ENCODE results near the gene MAPRE3. TPM values are rescaled to one million over a fixed set of nuclear protein-coding genes. Genes with fewer than 3 reads are reported as not detected.

MAPRE3 gene
- total and polyA plus RNA-seq, 4 experiments from 2014 or later: 1.3 to 3.6 (median 2.9) TPM

DNA sequence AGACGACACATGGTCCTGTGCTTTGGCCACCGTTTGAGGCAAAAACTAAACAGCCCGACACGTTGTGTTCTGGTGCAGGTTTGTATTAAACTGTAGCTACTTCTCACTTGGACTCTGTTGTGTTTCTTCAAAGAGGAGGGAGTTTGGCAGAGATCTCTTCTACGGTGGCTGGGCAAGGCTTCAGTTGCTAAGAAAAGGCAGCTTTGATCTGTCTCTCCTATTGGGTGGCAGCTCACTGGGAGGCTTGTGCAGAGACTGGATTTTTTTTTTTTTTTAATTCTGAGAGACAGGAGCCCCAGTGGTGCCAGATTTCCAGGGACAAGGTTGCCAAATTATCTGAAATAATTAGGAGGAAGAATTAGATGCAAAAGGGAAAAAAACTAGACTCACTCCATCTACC, 20.2 kb upstream of the MAPRE3 start:
- H3K27me3 Mint-ChIP-seq: peaks cover 13 to 30% of the 10 kb centered on the region in 2 donors
- intact Hi-C loops (cut with micrococcal nuclease): no loop called here

DNA sequence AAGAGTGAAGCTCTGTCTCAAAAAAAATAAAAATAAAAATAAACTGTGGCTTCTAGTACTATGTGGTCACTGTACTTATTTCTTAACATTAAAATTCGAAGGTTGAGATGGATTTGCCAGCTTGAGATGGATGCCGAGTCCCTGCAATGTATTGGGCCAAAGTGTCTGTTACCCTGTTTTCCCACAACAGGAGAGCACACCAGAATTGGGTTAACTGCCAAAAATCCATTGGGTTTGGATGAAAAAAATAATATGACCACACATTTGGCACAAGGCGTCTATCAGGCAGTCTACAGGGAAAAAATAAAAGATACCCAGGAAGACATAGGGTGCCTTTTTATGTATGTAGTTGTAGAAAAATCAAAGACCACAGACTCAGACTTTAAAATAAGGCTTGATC, 19.2 kb upstream of the MAPRE3 start:
- no peaks in the 10 kb centered on the region for H3K9me3 ChIP-seq (ENCODE audit: control insufficient read depth in 1 of 2, low read length in 2 of 2)
- Mint-ChIP-seq H3K4me1 (no peaks in the 10 kb centered on the region), H3K9me3 (no peaks in the 10 kb centered on the region), H3K27me3 (peaks cover 13 to 29% of the 10 kb centered on the region in 2 donors), H3K27ac (no peak overlapping the region), H3K36me3 (no peaks in the 10 kb centered on the region), H3K4me3 (no peak overlapping the region)
- ChIA-PET CTCF (ENCODE audit: partially characterized antibody) (interaction anchor here (1.0 kb wide), 1 partner anchor 11 kb away, joined by 4 read pairs; no protein-coding TSS in a partner anchor), POLR2A (ENCODE audit: partially characterized antibody) (no interaction called here)
- peaks cover 5% of the 10 kb centered on the region for H3K27me3 ChIP-seq (ENCODE audit: insufficient read depth, low read length)
- H3K4me3 ChIP-seq (ENCODE audit: low read length in 2 of 2): no peak overlapping the region
- H3K4me1 ChIP-seq (ENCODE audit: insufficient read depth, low read length): no peaks in the 10 kb centered on the region
- no peaks in the 10 kb centered on the region for H3K36me3 ChIP-seq (ENCODE audit: insufficient read depth, low read length)
- no peak overlapping the region for H3K27ac ChIP-seq (ENCODE audit: low read depth, low read length)
- no peak for DNase-seq
- intact Hi-C loops (cut with micrococcal nuclease): no loop called here

More for the DNA sequence above, 20.2 kb upstream of the MAPRE3 start:
- no peak overlapping the region for H3K4me3 Mint-ChIP-seq
- H3K36me3 Mint-ChIP-seq: no peaks in the 10 kb centered on the region
- no peaks in the 10 kb centered on the region for H3K4me1 Mint-ChIP-seq
- no peaks in the 10 kb centered on the region for H3K9me3 Mint-ChIP-seq
- Histone ChIP-seq H3K36me3 (ENCODE audit: insufficient read depth, low read length) (no peaks in the 10 kb centered on the region), H3K9me3 (ENCODE audit: control insufficient read depth in 1 of 2, low read length in 2 of 2) (no peaks in the 10 kb centered on the region), H3K27me3 (ENCODE audit: insufficient read depth, low read length) (no peaks in the 10 kb centered on the region), H3K4me1 (ENCODE audit: insufficient read depth, low read length) (no peaks in the 10 kb centered on the region), H3K27ac (ENCODE audit: low read depth, low read length) (no peak overlapping the region), H3K4me3 (ENCODE audit: low read length in 2 of 2) (no peak overlapping the region)
- no peak overlapping the region for H3K27ac Mint-ChIP-seq
- POLR2A ChIA-PET (ENCODE audit: partially characterized antibody): no interaction called here
- CTCF ChIA-PET (ENCODE audit: partially characterized antibody): interaction anchor here (1.0 to 1.3 kb wide), 3 partner anchors 8 to 12 kb away, joined by 3 to 4 read pairs (median 4); no protein-coding TSS in a partner anchor
- DNase-seq: no peak

DNA sequence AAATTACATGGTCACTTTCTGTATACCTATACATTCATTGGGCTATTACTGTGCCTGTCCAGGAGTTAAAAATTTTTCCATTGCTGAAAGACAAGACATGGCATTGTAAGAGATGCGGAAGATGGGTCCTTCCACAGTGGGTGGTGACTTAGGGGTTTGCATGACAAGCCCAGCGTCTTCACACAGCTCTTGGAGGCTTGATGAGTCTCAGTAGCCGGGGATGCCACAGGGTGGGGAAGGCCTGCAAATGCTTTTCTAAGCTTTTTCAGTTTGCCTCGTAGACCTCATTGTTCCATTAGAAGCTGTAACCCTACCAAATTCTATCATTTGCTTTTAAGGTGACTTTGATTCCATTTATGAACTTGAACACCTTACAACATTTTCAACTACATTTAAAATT, 18.1 kb upstream of the MAPRE3 start:
- no peaks in the 10 kb centered on the region for H3K4me1 Mint-ChIP-seq
- H3K9me3 Mint-ChIP-seq: no peaks in the 10 kb centered on the region
- Histone ChIP-seq H3K27ac (ENCODE audit: low read depth, low read length) (no peak overlapping the region), H3K9me3 (ENCODE audit: control insufficient read depth in 1 of 2, low read length in 2 of 2) (no peaks in the 10 kb centered on the region), H3K36me3 (ENCODE audit: insufficient read depth, low read length) (no peaks in the 10 kb centered on the region), H3K4me3 (ENCODE audit: low read length in 2 of 2) (no peak overlapping the region), H3K27me3 (ENCODE audit: insufficient read depth, low read length) (peaks cover 5% of the 10 kb centered on the region), H3K4me1 (ENCODE audit: insufficient read depth, low read length) (no peaks in the 10 kb centered on the region)
- ChIA-PET CTCF (ENCODE audit: partially characterized antibody) (interaction anchor here (1.8 to 1.9 kb wide), 2 partner anchors 9 to 10 kb away, joined by 4 to 6 read pairs; no protein-coding TSS in a partner anchor), POLR2A (ENCODE audit: partially characterized antibody) (no interaction called here)
- intact Hi-C loops (cut with micrococcal nuclease): no loop called here
- no peak overlapping the region for H3K4me3 Mint-ChIP-seq
- H3K36me3 Mint-ChIP-seq: no peaks in the 10 kb centered on the region
- no peak for DNase-seq
- peaks cover 17 to 27% of the 10 kb centered on the region in 2 donors for H3K27me3 Mint-ChIP-seq
- H3K27ac Mint-ChIP-seq: no peak overlapping the region

DNA sequence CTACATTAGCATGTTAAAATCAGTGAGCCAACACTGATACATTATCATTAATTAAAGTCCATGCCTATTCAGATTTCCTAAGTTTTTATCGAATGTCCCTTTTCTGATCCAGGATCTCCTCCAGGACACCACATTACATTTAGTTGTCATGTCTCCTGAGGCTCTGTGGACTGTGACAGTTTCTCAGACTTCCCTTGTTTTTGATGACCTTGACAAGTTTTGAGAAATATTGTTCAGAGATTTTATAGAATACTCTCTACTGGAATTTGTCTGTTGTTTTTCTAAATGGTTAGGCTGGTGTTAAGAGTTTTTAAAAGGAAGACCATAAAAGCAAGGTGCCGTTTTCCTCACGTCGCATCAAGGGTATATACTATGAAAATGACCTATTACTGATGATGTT, 16.3 kb upstream of the MAPRE3 start:
- H3K27ac Mint-ChIP-seq: no peak overlapping the region
- CTCF ChIA-PET (ENCODE audit: partially characterized antibody): interaction anchor here (1.8 to 2.4 kb wide), 2 partner anchors 8 to 63 kb away, joined by 6 read pairs; no protein-coding TSS in a partner anchor
- DNase-seq: no peak
- Histone ChIP-seq H3K36me3 (ENCODE audit: insufficient read depth, low read length) (no peaks in the 10 kb centered on the region), H3K27ac (ENCODE audit: low read depth, low read length) (no peak overlapping the region), H3K4me3 (ENCODE audit: low read length in 2 of 2) (no peak overlapping the region), H3K27me3 (ENCODE audit: insufficient read depth, low read length) (peaks cover 5% of the 10 kb centered on the region), H3K9me3 (ENCODE audit: control insufficient read depth in 1 of 2, low read length in 2 of 2) (no peaks in the 10 kb centered on the region), H3K4me1 (ENCODE audit: insufficient read depth, low read length) (no peaks in the 10 kb centered on the region)
- no peak overlapping the region for H3K4me3 Mint-ChIP-seq
- POLR2A ChIA-PET (ENCODE audit: partially characterized antibody): no interaction called here
- H3K36me3 Mint-ChIP-seq: no peaks in the 10 kb centered on the region
- H3K9me3 Mint-ChIP-seq: no peaks in the 10 kb centered on the region
- H3K27me3 Mint-ChIP-seq: peaks cover 17 to 25% of the 10 kb centered on the region in 2 donors
- no peaks in the 10 kb centered on the region for H3K4me1 Mint-ChIP-seq
- intact Hi-C loops (cut with micrococcal nuclease): no loop called here

DNA sequence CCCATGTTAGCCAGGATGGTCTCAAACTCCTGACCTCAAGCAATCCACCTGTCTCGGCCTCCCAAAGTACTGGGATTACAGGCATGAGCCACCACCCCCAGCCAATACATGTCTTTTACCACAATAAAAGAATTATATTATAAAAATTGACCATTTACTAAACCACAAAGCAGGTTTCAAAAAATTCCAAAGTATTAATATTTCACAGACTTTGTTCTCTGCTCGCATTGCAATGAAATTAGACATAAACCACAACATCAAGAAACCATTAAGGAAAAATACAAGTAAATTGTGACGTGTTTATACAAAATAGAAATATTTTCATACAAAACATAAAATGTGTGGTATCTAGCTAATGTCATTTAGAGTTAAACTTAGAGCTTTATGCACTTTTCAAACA, 13.4 kb upstream of the MAPRE3 start:
- Mint-ChIP-seq H3K4me1 (peaks cover 0 to 4% (median 0%) of the 10 kb centered on the region in 4 donors), H3K9me3 (no peaks in the 10 kb centered on the region), H3K27me3 (peaks cover 21% of the 10 kb centered on the region in 2 donors), H3K36me3 (no peaks in the 10 kb centered on the region), H3K27ac (no peak overlapping the region), H3K4me3 (no peak overlapping the region)
- Histone ChIP-seq H3K4me3 (ENCODE audit: low read length in 2 of 2) (no peak overlapping the region), H3K4me1 (ENCODE audit: insufficient read depth, low read length) (no peaks in the 10 kb centered on the region), H3K36me3 (ENCODE audit: insufficient read depth, low read length) (no peaks in the 10 kb centered on the region), H3K9me3 (ENCODE audit: control insufficient read depth in 1 of 2, low read length in 2 of 2) (no peaks in the 10 kb centered on the region), H3K27ac (ENCODE audit: low read depth, low read length) (no peak overlapping the region), H3K27me3 (ENCODE audit: insufficient read depth, low read length) (peaks cover 5% of the 10 kb centered on the region)
- intact Hi-C loops (cut with micrococcal nuclease): no loop called here
- no peak for DNase-seq
- ChIA-PET POLR2A (ENCODE audit: partially characterized antibody) (no interaction called here), CTCF (ENCODE audit: partially characterized antibody) (interaction anchor here (1.1 to 4.4 kb wide), 3 partner anchors 14 to 323 kb away, joined by 3 to 37 read pairs (median 5); no protein-coding TSS in a partner anchor)

DNA sequence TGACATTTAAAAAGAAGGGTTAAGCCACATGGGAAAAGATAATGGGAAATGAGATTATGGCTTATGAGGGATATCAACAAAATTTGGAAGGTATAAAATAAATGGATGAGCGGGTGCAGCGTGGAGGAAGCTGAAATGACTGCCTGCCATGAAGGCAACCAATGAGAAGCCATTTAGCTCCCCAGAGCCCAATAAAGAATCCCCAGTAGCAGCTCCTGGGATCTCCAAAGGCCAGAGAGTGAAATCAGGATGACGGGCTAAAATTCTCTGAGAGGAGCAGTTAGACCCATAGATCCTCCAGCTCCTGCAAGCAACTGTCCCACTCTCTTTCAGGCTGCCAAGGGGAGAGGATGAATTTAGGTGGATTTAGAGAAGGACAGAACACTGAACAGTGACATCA, 12.9 kb upstream of the MAPRE3 start:
- no peak for DNase-seq
- H3K36me3 Mint-ChIP-seq: no peaks in the 10 kb centered on the region
- no peak overlapping the region for H3K4me3 Mint-ChIP-seq
- H3K4me1 Mint-ChIP-seq: peaks cover 0 to 4% (median 0%) of the 10 kb centered on the region in 4 donors
- ChIA-PET CTCF (ENCODE audit: partially characterized antibody) (interaction anchor here (1.1 to 4.4 kb wide), 3 partner anchors 15 to 323 kb away, joined by 3 to 37 read pairs (median 5); no protein-coding TSS in a partner anchor), POLR2A (ENCODE audit: partially characterized antibody) (no interaction called here)
- no peak overlapping the region for H3K27ac ChIP-seq (ENCODE audit: low read depth, low read length)
- H3K36me3 ChIP-seq (ENCODE audit: insufficient read depth, low read length): no peaks in the 10 kb centered on the region
- H3K9me3 Mint-ChIP-seq: no peaks in the 10 kb centered on the region
- H3K4me3 ChIP-seq (ENCODE audit: low read length in 2 of 2): no peak overlapping the region
- H3K9me3 ChIP-seq (ENCODE audit: control insufficient read depth in 1 of 2, low read length in 2 of 2): no peaks in the 10 kb centered on the region
- intact Hi-C loops (cut with micrococcal nuclease): no loop called here
- peaks cover 5% of the 10 kb centered on the region for H3K27me3 ChIP-seq (ENCODE audit: insufficient read depth, low read length)
- H3K4me1 ChIP-seq (ENCODE audit: insufficient read depth, low read length): no peaks in the 10 kb centered on the region
- no peak overlapping the region for H3K27ac Mint-ChIP-seq
- peaks cover 19 to 21% of the 10 kb centered on the region in 2 donors for H3K27me3 Mint-ChIP-seq

DNA sequence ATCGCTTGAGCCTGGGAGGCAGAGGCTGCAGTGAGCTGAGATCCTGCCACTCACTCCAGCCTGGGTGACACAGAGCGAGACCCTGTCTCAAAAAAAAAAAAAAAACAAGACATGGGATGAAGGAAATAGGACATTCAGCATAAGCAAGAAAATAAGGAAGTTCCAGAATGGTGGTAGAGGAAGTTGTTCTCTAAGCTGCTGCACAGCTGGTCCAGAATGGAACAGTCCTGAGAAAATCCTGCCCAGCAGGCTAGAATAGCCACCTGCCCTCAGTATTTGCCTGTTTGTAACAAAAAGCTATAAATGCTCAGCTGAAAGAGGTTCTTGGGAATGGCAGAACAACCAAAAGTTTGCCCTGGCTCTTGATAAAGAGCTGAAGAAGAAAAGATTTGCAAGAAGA, 11.1 kb upstream of the MAPRE3 start:
- no peaks in the 10 kb centered on the region for H3K9me3 Mint-ChIP-seq
- DNase-seq: no peak
- peaks cover 19 to 21% of the 10 kb centered on the region in 2 donors for H3K27me3 Mint-ChIP-seq
- H3K9me3 ChIP-seq (ENCODE audit: control insufficient read depth in 1 of 2, low read length in 2 of 2): no peaks in the 10 kb centered on the region
- intact Hi-C loops (cut with micrococcal nuclease): no loop called here
- CTCF ChIA-PET (ENCODE audit: partially characterized antibody): interaction anchor here (0.7 to 4.4 kb wide), 18 partner anchors 10 to 764 kb away, joined by 3 to 37 read pairs (median 3); no protein-coding TSS in a partner anchor
- no peak overlapping the region for H3K4me3 ChIP-seq (ENCODE audit: low read length in 2 of 2)
- peaks cover 5% of the 10 kb centered on the region for H3K27me3 ChIP-seq (ENCODE audit: insufficient read depth, low read length)
- H3K4me1 ChIP-seq (ENCODE audit: insufficient read depth, low read length): no peaks in the 10 kb centered on the region
- POLR2A ChIA-PET (ENCODE audit: partially characterized antibody): no interaction called here
- H3K27ac ChIP-seq (ENCODE audit: low read depth, low read length): no peak overlapping the region
- no peak overlapping the region for H3K27ac Mint-ChIP-seq
- H3K4me1 Mint-ChIP-seq: peaks cover 0 to 4% (median 0%) of the 10 kb centered on the region in 4 donors
- H3K4me3 Mint-ChIP-seq: no peak overlapping the region
- no peaks in the 10 kb centered on the region for H3K36me3 Mint-ChIP-seq
- H3K36me3 ChIP-seq (ENCODE audit: insufficient read depth, low read length): no peaks in the 10 kb centered on the region

All from CD4-positive, alpha-beta memory T cell (primary cell).